C4-2B (cell line): ENCODE data around the gene MFSD2A.

ENCODE experiments used
- ZFX ChIP-seq: fragments of 450-650 bp; IDR thresholded peaks from 2 replicates; pipeline ENCODE4 v1.6.1; 2017
- TF ChIP-seq, protein P1 (sequence below): fragments of 450-650 bp; conservative IDR thresholded peaks from 2 replicates; pipeline ENCODE4 v1.5.1; 2017; ENCODE audit warnings: mild to moderate bottlenecking

DNA sequence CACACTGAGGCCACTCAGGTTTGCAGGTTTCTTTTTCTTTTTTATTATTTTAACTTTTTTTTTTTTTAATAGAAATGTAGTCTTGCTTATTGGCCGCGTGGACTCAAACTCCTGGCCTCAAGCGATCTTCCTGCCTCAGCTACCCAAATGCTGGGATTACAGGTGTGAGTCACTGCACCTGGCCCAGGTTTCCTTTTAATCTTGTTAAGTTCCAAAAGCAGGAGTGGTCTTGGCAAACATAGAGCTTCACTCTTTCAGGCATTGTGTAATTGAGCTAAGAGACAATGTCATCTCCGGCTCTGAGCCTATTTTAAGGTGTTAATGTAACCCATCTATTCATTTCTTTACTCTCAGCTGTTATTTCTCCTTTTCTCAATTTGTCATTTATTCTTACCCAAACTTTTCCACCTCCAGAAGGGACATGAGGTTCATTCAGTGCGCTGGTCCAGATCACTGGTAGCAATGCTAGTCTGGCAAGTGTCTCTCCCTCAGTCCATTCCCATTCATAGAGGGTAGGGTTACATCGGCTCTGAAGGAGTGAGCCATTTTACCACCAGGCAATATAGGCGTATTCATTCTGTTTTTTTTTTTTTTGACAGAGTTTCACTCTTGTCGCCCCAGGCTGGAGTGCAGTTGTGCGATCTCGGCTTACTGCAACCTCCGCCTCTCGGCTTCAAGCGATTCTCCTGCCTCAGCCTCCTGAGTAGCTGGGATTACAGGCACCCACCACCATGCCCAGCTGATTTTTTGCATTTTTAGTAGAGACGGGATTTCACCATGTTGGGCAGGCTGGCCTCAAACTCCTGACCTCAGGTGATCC, 11.3 kb upstream of the MFSD2A start:
- TF ChIP-seq, protein P1, sequence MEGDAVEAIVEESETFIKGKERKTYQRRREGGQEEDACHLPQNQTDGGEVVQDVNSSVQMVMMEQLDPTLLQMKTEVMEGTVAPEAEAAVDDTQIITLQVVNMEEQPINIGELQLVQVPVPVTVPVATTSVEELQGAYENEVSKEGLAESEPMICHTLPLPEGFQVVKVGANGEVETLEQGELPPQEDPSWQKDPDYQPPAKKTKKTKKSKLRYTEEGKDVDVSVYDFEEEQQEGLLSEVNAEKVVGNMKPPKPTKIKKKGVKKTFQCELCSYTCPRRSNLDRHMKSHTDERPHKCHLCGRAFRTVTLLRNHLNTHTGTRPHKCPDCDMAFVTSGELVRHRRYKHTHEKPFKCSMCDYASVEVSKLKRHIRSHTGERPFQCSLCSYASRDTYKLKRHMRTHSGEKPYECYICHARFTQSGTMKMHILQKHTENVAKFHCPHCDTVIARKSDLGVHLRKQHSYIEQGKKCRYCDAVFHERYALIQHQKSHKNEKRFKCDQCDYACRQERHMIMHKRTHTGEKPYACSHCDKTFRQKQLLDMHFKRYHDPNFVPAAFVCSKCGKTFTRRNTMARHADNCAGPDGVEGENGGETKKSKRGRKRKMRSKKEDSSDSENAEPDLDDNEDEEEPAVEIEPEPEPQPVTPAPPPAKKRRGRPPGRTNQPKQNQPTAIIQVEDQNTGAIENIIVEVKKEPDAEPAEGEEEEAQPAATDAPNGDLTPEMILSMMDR, result no peak
- no peak for TF ChIP-seq ZFX
